HCT116 (cell line): Measurements from ENCODE around the gene RAD52. TPM values are rescaled to one million over a fixed set of nuclear protein-coding genes. Genes with fewer than 3 reads are reported as not detected.

Experiments used
- ATAC-seq: fragments of 200-7000 bp; cut with Tn5 transposase; 2 replicates; pipeline ENCODE4 v1.9.1; 2020; ENCODE audit warnings: mild to moderate bottlenecking, moderate library complexity
- BruUV-seq: library from RNA; stranded (reverse); fragments of 400-500 nt; replicated peaks from 2 replicates; lab custom pipeline; 2021; lab: Mats Ljungman, UMichigan
- CTCF ChIA-PET: fragments of 300-600 bp; sonication (Branson Sonifier 250); formaldehyde crosslinking; loops from one replicate; lab custom pipeline; 2021; ENCODE audit warnings: antibody characterized with exemption; lab: Charles Lee
- POLR2A ChIA-PET: fragments of 300-600, 350-600 bp; sonication (Branson Sonifier 250); formaldehyde crosslinking; loops from one replicate; lab custom pipeline; 2021; ENCODE audit warnings: antibody characterized with exemption; lab: Charles Lee
- RAD21 ChIA-PET, 2 experiments: fragments of 300-600 bp; sonication (Branson Sonifier 250); formaldehyde crosslinking; loops; one replicate each; lab custom pipeline; 2023; ENCODE audit warnings: low total read pairs in 2 of 2; ENCODE audit not compliant: uncharacterized antibody in 2 of 2, unreplicated experiment in 2 of 2, low non-redundant PET in 1 of 2; lab: Charles Lee
- DNase-seq: peaks from one replicate; pipeline ENCODE4 v3.0.0-alpha.2; 2010; ENCODE audit warnings: low read depth, low spot score
- H2AFZ ChIP-seq: fragments of 200-600 bp; shearing (Covaris generic), sonication (generic); 2 replicates; pipeline ENCODE4 v1.6.1; 2017; ENCODE audit warnings: low read depth, mixed run types, mixed read lengths, antibody characterized with exemption, low read length; ENCODE audit not compliant: poor library complexity, severe bottlenecking
- H3K27ac ChIP-seq: 2 replicates; pipeline ENCODE4 v1.5.1; 2012; ENCODE audit warnings: low read depth, low read length
- H3K27me3 ChIP-seq: fragments of 200-600 bp; sonication (generic); 2 replicates; pipeline ENCODE4 v1.6.1; 2016; ENCODE audit warnings: mixed run types, low read length, mixed read lengths; ENCODE audit not compliant: insufficient read depth
- H3K36me3 ChIP-seq, 2 experiments: fragments of 200-500 bp in 1 of 2; fragments of 200-600 bp in 1 of 2; sonication (Bioruptor generic) in 1 of 2; sonication (generic) in 1 of 2; 2 replicates each; pipeline versions ENCODE4 v1.5.1 to v1.6.1; 2014 to 2016; ENCODE audit warnings: low read length in 2 of 2, inconsistent platforms in 1 of 2, mixed read lengths in 1 of 2, mixed run types in 1 of 2; ENCODE audit not compliant: insufficient read depth in 2 of 2, control insufficient read depth in 1 of 2
- H3K4me1 ChIP-seq, 2 experiments: fragments of 200-600 bp in 1 of 2; sonication (generic) in 1 of 2; 2 replicates each; pipeline versions ENCODE4 v1.5.1 to v1.6.1; 2012 to 2017; ENCODE audit warnings: low read length in 2 of 2, inconsistent platforms in 1 of 2, mild to moderate bottlenecking in 1 of 2, mixed read lengths in 1 of 2, mixed run types in 1 of 2, moderate library complexity in 1 of 2; ENCODE audit not compliant: insufficient read depth in 2 of 2, control insufficient read depth in 1 of 2
- H3K4me2 ChIP-seq: fragments of 200-600 bp; sonication (generic); 2 replicates; pipeline ENCODE4 v1.6.1; 2017; ENCODE audit warnings: mixed run types, low read length, mixed read lengths
- H3K4me3 ChIP-seq, 2 experiments: fragments of 200-600 bp in 1 of 2; sonication (generic) in 1 of 2; replicated peaks in 1 of 2; 2 replicates each; pipeline ENCODE4 v1.5.1; 2011 to 2016; ENCODE audit warnings: low read length in 2 of 2, control low read depth in 1 of 2, low read depth in 1 of 2, mild to moderate bottlenecking in 1 of 2, mixed read lengths in 1 of 2, mixed run types in 1 of 2
- H3K79me2 ChIP-seq: fragments of 200-600 bp; sonication (generic); 2 replicates; pipeline ENCODE4 v1.6.1; 2017; ENCODE audit warnings: mild to moderate bottlenecking, mixed run types, low read length, moderate library complexity, mixed read lengths; ENCODE audit not compliant: insufficient read depth
- H3K9ac ChIP-seq: fragments of 200-600 bp; sonication (generic); 2 replicates; pipeline ENCODE4 v1.6.1; 2016; ENCODE audit warnings: low read length, mixed read lengths
- H3K9me2 ChIP-seq: fragments of 200-600 bp; sonication (generic), shearing (Covaris generic); 2 replicates; pipeline ENCODE4 v1.6.1; 2017; ENCODE audit warnings: mixed run types, mild to moderate bottlenecking, moderate library complexity; ENCODE audit not compliant: insufficient read depth
- H3K9me3 ChIP-seq, 2 experiments: fragments of 200-500 bp in 1 of 2; fragments of 200-600 bp in 1 of 2; sonication (Bioruptor generic) in 1 of 2; sonication (generic) in 1 of 2; 2 replicates each; pipeline ENCODE4 v1.6.1; 2014 to 2017; ENCODE audit warnings: low read length in 2 of 2, mixed read lengths in 2 of 2, inconsistent platforms in 1 of 2, low read depth in 1 of 2, mild to moderate bottlenecking in 1 of 2, mixed run types in 1 of 2, moderate library complexity in 1 of 2; ENCODE audit not compliant: control insufficient read depth in 1 of 2, insufficient read depth in 1 of 2
- H4K20me1 ChIP-seq: fragments of 200-600 bp; sonication (generic), shearing (Covaris generic); 2 replicates; pipeline ENCODE4 v1.6.1; 2017; ENCODE audit warnings: mixed run types, mild to moderate bottlenecking, moderate library complexity; ENCODE audit not compliant: insufficient read depth
- ATF3 ChIP-seq: IDR thresholded peaks from 2 replicates; pipeline ENCODE4 v1.6.1; 2012
- CBX3 ChIP-seq: IDR thresholded peaks from 2 replicates; pipeline ENCODE4 v1.6.1; 2012; ENCODE audit warnings: low read depth
- CEBPB ChIP-seq: IDR thresholded peaks from 2 replicates; pipeline ENCODE4 v1.6.1; 2012; ENCODE audit warnings: low read depth
- ELF1 ChIP-seq: IDR thresholded peaks from 2 replicates; pipeline ENCODE4 v1.6.1; 2012; ENCODE audit warnings: low read depth, borderline replicate concordance
- EZH2 ChIP-seq: fragments of 200-600 bp; sonication (generic); IDR thresholded peaks from 2 replicates; pipeline ENCODE4 v1.6.1; 2017; ENCODE audit warnings: antibody characterized with exemption, mixed run types
- EZH2phosphoT487 ChIP-seq: fragments of 200-600 bp; IDR thresholded peaks from 2 replicates; pipeline ENCODE4 v1.6.1; 2018; ENCODE audit warnings: antibody characterized with exemption, borderline replicate concordance
- FOSL1 ChIP-seq: IDR thresholded peaks from 2 replicates; pipeline ENCODE4 v1.6.1; 2012; ENCODE audit warnings: low read depth
- POLR2AphosphoS5 ChIP-seq: IDR thresholded peaks from 2 replicates; pipeline ENCODE4 v1.6.1; 2011; ENCODE audit warnings: mild to moderate bottlenecking, low read depth, low read length, moderate library complexity
- RAD21 ChIP-seq: IDR thresholded peaks from 2 replicates; pipeline ENCODE4 v1.6.1; 2012; ENCODE audit warnings: low read depth, mild to moderate bottlenecking
- SIN3A ChIP-seq: IDR thresholded peaks from 2 replicates; pipeline ENCODE4 v1.6.1; 2012; ENCODE audit warnings: low read depth
- SP1 ChIP-seq: IDR thresholded peaks from 2 replicates; pipeline ENCODE4 v1.6.1; 2012; ENCODE audit warnings: low read depth
- SRF ChIP-seq: IDR thresholded peaks from 2 replicates; pipeline ENCODE4 v1.6.1; 2012; ENCODE audit warnings: low read depth
- TCF7L2 ChIP-seq: IDR thresholded peaks from 2 replicates; pipeline ENCODE4 v1.7.0; 2011; ENCODE audit warnings: borderline replicate concordance, inconsistent platforms; ENCODE audit not compliant: insufficient read depth, insufficient read length; ENCODE audit errors: extremely low read depth
- YY1 ChIP-seq: IDR thresholded peaks from 2 replicates; pipeline ENCODE4 v1.6.1; 2011; ENCODE audit warnings: low read length, low read depth, moderate library complexity, mild to moderate bottlenecking; ENCODE audit not compliant: insufficient replicate concordance; ENCODE audit errors: extremely low read depth
- ZBTB33 ChIP-seq: IDR thresholded peaks from 2 replicates; pipeline ENCODE4 v1.6.1; 2011; ENCODE audit warnings: mild to moderate bottlenecking, low read length, moderate library complexity; ENCODE audit not compliant: insufficient replicate concordance; ENCODE audit errors: extremely low read depth
- ZFX ChIP-seq: fragments of 450-650 bp; IDR thresholded peaks from 2 replicates; pipeline ENCODE4 v1.6.1; 2017
- intact Hi-C: fragments of 100-400 bp; cut with micrococcal nuclease; formaldehyde crosslinking; loops from 2 replicates; pipeline ENCODE4 v1.10.0; 2022
- total RNA-seq: library from RNA; stranded (reverse); gene quantifications from one replicate; pipeline ENCODE4 v1.2.1, GENCODE V29; 2021; ENCODE audit not compliant: unreplicated experiment
- TF ChIP-seq, protein P1 (sequence below): IDR thresholded peaks from 2 replicates; pipeline ENCODE4 v1.6.1; 2012
- TF ChIP-seq, protein P2 (sequence below), 3 experiments: fragments of 200-600 bp in 1 of 3; sonication (generic) in 1 of 3; IDR thresholded peaks in 2 of 3; conservative IDR thresholded peaks in 1 of 3; 2 replicates each; pipeline ENCODE4 v1.5.1; 2012 to 2017; ENCODE audit warnings: low read depth in 2 of 3, low read length in 2 of 3, antibody characterized with exemption in 1 of 3, borderline replicate concordance in 1 of 3, control low read depth in 1 of 3, mild to moderate bottlenecking in 1 of 3, mixed read lengths in 1 of 3, mixed run types in 1 of 3, moderate library complexity in 1 of 3; ENCODE audit not compliant: insufficient read depth in 1 of 3
- TF ChIP-seq, protein P3 (sequence below): IDR thresholded peaks from 2 replicates; pipeline ENCODE4 v1.6.1; 2012; ENCODE audit warnings: low read depth

Gene RAD52
- total RNA-seq, 1 experiment from 2014 or later, result 24.4 TPM

- Histone ChIP-seq H3K4me1 (no peaks in the 10 kb centered on the region), H3K27ac (no peak overlapping the region), H2AFZ (no peak overlapping the region), H3K9me3 (no peaks in the 10 kb centered on the region), H3K79me2 (no peaks in the 10 kb centered on the region), H3K9ac (no peak overlapping the region), H4K20me1 (no peaks in the 10 kb centered on the region), H3K36me3 (peaks cover 10 to 17% of the 10 kb centered on the region in 2 experiments; a peak in 3 of 4 replicates), H3K4me2 (no peak overlapping the region), H3K27me3 (no peaks in the 10 kb centered on the region), H3K9me2 (no peaks in the 10 kb centered on the region), H3K4me3 (no peak overlapping the region)
- RAD21 ChIA-PET, result no interaction called here
- ATAC-seq, result no peak
- CTCF ChIA-PET, result interaction anchor here (1.1 kb wide), 1 partner anchor 249 kb away, joined by 3 read pairs; no protein-coding TSS in a partner anchor
- POLR2A ChIA-PET, result no interaction called here
- intact Hi-C loops, result no loop called here
- no peak for DNase-seq
- no TSS peak for BruUV-seq
- no peak for TF ChIP-seq FOSL1
- no peak for TF ChIP-seq ELF1
- no peak for TF ChIP-seq YY1
- TF ChIP-seq, protein P1, sequence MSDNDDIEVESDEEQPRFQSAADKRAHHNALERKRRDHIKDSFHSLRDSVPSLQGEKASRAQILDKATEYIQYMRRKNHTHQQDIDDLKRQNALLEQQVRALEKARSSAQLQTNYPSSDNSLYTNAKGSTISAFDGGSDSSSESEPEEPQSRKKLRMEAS, result no peak
- TF ChIP-seq CEBPB, result no peak
- TF ChIP-seq, protein P2, sequence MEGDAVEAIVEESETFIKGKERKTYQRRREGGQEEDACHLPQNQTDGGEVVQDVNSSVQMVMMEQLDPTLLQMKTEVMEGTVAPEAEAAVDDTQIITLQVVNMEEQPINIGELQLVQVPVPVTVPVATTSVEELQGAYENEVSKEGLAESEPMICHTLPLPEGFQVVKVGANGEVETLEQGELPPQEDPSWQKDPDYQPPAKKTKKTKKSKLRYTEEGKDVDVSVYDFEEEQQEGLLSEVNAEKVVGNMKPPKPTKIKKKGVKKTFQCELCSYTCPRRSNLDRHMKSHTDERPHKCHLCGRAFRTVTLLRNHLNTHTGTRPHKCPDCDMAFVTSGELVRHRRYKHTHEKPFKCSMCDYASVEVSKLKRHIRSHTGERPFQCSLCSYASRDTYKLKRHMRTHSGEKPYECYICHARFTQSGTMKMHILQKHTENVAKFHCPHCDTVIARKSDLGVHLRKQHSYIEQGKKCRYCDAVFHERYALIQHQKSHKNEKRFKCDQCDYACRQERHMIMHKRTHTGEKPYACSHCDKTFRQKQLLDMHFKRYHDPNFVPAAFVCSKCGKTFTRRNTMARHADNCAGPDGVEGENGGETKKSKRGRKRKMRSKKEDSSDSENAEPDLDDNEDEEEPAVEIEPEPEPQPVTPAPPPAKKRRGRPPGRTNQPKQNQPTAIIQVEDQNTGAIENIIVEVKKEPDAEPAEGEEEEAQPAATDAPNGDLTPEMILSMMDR (IDR thresholded peaks at IDR 0.05 in 2 of 3, conservative IDR thresholded peaks at IDR 0.05 in 1 of 3; ENCODE audit: borderline replicate concordance in 1 of 3, insufficient read depth in 1 of 3, low read depth in 2 of 3, low read length in 2 of 3), result no peak
- TF ChIP-seq SP1, result no peak
- no peak for TF ChIP-seq CBX3
- TF ChIP-seq EZH2, result no peak
- TF ChIP-seq EZH2phosphoT487, result no peak
- TF ChIP-seq, protein P3, sequence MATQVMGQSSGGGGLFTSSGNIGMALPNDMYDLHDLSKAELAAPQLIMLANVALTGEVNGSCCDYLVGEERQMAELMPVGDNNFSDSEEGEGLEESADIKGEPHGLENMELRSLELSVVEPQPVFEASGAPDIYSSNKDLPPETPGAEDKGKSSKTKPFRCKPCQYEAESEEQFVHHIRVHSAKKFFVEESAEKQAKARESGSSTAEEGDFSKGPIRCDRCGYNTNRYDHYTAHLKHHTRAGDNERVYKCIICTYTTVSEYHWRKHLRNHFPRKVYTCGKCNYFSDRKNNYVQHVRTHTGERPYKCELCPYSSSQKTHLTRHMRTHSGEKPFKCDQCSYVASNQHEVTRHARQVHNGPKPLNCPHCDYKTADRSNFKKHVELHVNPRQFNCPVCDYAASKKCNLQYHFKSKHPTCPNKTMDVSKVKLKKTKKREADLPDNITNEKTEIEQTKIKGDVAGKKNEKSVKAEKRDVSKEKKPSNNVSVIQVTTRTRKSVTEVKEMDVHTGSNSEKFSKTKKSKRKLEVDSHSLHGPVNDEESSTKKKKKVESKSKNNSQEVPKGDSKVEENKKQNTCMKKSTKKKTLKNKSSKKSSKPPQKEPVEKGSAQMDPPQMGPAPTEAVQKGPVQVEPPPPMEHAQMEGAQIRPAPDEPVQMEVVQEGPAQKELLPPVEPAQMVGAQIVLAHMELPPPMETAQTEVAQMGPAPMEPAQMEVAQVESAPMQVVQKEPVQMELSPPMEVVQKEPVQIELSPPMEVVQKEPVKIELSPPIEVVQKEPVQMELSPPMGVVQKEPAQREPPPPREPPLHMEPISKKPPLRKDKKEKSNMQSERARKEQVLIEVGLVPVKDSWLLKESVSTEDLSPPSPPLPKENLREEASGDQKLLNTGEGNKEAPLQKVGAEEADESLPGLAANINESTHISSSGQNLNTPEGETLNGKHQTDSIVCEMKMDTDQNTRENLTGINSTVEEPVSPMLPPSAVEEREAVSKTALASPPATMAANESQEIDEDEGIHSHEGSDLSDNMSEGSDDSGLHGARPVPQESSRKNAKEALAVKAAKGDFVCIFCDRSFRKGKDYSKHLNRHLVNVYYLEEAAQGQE, result no peak
- TF ChIP-seq ZFX, result no peak
- no peak for TF ChIP-seq SIN3A
- TF ChIP-seq ZBTB33, result no peak
- TF ChIP-seq RAD21, result no peak
- TF ChIP-seq TCF7L2, result no peak
- no peak for TF ChIP-seq ATF3
- TF ChIP-seq POLR2AphosphoS5, result no peak
- TF ChIP-seq SRF, result no peak
Measured at GRCh38 chr12:863285-863684, 86.2 kb downstream of the RAD52 start.
